DMS 273 treated with DMSO at 0.1 percent for 48 hours (cell line): ENCODE measurements around the gene IRX2.

ENCODE experiments used
- DNase-seq: peaks from one replicate; lab custom pipeline; 2025; lab: John Stamatoyannopoulos, UW

IRX2 gene

GRCh38 chr5:2714026-2714425 is 37.5 kb downstream of the IRX2 start:
- no peak for DNase-seq

DNA sequence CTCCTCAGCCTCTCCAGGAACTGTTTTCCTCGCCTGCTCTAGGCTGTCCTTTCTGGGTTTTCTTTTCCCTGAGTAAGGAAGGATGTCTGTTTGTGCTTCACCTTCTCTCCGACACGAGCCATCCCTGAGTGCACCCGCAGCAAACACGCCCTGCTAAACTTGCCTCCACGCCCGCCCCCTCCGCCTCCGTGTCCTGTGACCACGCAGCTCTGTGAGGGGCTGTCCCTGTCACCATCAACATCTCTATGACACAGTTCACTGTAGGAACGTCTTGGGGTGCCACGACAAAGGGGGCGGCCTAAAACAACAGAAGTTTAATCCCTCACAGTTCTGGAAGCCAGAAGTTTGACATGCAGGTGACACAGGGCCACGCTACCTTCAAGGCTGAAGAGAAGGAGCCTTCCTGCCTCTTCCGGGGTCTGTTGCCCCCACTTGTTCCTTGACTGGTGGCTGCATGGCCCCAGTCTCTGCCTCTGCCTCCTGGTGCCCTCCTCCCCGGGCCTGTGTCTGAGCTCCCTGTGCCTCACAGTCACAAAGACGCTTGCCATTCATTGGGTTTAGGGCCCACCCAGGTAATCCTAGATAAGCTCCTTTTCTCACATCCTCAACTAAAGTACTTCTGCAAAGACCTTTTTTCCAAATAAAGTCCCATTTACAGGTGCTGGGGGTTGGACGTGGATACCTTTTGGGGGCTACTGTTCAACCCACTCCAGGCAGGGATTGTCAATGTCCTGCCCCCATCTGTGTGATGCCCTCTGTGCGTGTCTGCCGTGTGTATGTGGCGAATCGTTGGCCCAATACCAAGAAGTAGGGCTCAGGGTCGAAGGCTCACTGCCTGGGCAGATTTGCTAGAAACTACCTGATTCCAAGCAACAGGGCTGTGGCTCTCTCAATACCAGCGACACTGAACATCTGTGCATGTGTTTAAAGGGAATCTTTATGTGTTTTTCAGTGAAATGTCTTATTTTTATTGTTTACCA is 39.7 kb downstream of the IRX2 start:
- DNase-seq, result no peak

DNA sequence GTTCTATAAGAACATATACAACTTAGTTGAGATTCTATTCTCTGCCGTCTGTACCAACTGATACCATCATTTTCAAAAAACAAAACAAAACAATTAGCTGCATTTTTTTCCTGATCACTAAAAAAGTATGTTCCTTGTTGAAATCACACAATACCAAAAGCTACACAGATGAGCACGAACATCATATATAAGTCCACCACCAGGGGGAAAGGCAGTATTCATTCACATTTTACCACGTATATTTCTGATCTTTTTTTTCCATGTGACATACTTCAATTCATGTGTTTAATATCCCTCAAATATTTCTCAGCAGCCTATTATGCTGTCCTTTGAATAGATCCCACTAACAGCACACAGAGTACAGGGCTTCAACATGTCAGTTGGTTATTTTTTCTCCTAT is 40.6 kb downstream of the IRX2 start:
- no peak for DNase-seq

DNA sequence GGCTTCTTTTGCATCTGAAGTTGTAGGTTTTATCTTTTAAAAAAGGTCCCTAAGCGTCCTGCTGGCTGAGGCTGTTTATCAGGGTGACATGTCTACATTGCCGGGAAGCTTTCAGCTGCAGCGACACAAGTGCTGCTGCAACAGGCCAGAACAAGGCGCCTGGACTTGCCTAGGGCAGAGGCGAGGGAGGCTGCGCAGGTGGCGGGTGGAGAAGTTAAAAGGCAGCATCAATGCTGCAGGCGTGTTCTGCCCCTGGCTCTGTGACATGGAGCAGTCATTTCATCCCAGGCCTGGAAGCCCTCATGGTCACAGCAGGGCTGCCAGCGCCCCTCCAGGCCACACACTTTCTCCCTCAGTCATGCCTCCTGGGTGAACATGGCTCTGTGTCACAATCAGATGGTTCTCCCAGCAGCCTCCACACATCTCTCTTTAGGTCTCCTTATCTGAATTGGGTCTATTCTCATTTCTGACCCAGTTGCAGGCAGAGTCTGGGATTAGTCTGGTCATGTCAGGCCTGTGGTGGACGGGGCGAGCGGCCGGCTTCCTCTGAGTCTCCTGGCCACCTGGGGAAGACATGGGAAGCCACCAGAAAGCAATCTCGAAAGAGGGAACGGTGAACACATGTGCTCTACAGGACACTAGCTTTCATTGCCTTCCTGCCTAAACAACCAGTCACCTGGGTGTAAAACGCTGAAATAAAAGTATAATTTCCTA is 41.3 kb downstream of the IRX2 start:
- DNase-seq, result no peak

DNA sequence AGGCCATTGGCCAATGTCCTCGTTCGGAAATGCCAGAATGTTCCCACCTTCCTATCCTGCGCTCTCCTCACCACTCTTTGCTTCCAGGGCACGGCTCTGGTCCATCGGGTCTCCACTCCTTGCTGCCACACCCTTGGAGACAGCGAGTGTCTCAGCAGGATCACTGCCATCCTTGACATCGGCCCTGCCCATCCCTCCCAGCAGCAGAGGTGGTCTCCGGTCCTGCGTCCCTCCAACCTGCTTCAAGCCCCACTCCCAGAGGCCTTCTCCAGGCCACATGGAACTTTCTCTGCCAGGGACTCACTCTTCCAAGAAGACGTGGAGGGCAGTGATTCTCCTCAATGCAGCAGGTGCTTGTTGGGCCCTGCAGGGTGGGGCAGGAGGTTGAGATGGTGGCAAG is 42.7 kb downstream of the IRX2 start:
- no peak for DNase-seq

GRCh38 chr5:2708132-2708531 is 43.3 kb downstream of the IRX2 start:
- no peak for DNase-seq

DNA sequence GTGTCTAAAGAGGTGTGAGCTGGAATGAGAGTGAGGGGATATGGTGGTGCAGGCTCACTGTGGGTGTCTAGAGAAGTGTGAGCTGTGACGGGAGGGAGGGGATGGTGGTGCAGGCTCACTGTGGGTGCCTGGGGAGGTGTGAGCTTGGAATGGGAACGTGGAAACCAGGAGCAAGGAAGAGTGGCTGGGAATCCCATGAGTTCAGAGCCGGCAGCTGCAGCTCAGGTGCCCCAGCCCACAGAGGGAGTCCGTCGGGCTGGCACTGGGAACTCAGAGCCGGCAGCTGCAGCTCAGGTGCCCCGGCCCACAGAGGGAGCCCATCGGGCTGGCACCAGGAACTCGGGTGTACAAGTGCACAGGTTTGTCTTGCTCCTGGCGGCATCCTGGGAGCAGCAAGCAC is 45.6 kb downstream of the IRX2 start:
- DNase-seq, result no peak

DNA sequence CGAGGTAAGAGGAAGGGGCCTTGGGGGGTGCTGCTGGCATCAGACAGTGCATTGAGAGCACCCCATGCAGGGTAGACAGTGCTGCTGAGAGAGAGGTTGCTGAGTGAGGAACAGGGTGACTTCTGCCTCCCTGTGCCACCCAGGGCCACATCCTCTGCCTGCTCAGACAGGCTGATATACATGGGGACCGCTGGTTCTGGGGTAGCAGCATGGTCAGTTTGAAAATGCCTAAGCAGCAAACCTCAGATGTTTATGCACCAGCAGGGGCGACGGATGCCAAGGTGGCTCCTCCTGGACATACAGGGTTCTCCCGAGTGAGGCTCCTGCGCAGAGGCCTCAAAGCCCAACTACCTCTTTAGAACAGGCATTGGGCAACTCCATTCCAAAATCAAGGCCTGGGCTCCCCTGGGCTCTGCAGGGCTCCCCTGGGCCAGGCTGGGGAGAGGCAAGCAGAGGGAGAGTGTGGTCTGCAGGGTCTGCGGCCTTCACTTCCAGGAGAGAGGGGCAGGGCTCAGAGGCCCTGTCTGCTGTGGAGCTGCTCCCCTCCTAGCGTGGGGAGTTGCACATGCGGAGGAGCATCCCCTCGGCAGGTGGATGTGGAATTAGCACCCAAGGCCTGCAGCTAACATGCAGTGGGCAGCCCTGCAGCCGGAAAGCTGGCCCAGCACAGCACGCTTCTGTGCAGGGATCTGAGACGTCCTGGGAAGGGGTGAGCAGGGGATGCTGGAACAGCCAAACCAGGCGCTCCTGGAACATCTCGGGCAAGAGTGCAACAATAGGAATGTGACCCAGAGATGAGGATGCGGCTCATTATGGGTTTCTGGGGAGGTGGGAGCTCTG is 46.5 kb downstream of the IRX2 start:
- no peak for DNase-seq

DNA sequence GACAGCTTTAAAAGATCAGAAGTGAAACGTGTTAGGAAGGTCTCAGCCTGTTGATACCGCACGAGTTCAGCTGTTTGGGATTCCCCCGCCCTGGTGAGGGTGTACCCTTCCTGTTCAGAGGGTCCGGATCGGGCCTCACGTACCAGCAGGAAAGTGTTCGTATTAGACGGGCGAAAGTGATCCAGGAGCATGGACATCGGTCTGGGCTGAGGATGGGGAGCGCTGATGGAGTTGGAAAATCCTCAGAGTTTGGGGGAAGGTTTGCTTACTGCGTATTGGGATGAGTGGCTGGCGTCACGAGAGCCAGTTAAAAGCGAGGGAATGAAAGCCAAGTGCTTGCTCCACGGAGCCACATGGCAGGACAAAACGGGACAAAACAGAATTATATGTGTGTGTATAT is 47.4 kb downstream of the IRX2 start:
- no peak for DNase-seq

- no peak for DNase-seq
Observed at GRCh38 chr5:2703615-2704014, 47.9 kb downstream of the IRX2 start.

DNA sequence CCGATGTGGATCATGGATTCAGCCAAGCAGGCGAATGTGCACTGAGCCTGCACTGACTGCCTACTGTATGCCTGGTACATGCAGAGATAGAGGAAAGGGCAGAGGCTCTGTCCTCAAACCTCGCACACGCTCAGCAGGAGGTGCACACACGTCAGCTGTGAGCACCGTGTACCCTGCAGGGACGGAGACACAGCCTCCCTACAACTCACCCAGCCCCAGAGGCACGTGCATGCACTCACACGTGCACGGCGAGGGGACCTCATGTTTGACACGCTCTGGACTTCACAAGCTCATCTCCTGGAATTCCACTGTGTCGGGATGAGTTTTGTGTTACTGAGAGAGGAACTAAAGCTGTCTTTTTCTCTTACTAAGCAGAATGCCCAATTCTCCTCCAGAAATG is 48.4 kb downstream of the IRX2 start:
- no peak for DNase-seq

GRCh38 chr5:2702096-2702879 is 49.2 kb downstream of the IRX2 start:
- no peak for DNase-seq

DNA sequence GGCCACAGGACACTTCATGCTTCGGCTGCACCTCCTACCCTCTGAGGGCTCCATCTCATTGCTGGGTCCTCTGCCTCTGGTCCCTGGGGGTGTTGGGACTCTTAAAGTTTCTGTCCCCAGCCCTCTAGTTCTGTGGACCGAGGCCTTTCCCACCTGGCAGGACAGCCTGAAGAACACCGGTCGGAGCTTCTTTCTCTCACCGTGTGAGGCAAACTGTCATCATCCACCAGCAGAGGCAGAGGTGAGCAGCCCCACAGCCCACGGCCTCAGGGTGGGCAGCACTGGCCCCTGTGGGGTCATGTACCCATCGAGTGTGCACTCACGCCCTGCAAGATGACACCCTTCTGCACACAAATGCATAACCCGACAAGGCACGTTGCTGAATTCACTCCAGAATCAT is 49.9 kb downstream of the IRX2 start:
- no peak for DNase-seq

- DNase-seq, result no peak
Observed at GRCh38 chr5:2700876-2701275, 50.6 kb downstream of the IRX2 start.

DNA sequence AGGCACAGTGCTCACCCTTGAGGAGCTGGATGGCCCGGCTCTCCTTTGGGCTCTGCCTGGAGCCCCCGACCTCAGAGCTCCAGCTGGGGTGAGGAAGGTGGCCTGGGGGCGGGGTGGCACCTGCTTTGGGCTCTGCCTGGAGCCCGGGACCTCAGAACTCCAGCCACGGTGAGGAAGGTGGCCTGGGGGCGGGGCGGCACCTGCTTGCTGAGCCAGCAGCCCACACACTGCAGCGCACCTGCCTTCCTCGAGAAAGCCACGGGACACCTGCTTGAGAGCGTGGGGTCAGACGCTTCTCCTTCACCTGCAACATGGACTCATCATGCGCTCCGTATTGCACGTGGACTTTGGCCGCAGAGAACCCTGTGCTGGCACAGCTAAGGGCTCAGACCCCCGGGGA is 51.8 kb downstream of the IRX2 start:
- no peak for DNase-seq

DNA sequence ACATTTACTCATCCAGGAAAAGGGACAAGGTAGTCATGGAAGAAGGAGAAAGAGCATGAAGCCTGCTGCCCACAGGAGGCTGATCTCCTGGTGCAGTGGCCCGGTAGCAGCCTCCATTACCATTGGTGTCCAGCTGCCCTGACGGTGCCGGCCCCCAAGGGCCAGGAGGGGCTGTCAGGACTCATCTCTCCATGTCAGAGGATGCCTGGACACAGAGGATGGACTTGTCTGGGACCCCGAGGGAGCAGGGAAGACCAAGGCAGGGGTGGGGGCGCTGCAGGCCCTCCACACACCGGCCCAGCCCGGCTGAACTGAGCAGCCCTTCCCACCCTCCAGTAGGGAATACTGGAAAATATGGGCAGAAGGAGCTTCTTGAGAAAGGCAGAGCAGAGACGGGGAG is 52.2 kb downstream of the IRX2 start:
- no peak for DNase-seq

DNA sequence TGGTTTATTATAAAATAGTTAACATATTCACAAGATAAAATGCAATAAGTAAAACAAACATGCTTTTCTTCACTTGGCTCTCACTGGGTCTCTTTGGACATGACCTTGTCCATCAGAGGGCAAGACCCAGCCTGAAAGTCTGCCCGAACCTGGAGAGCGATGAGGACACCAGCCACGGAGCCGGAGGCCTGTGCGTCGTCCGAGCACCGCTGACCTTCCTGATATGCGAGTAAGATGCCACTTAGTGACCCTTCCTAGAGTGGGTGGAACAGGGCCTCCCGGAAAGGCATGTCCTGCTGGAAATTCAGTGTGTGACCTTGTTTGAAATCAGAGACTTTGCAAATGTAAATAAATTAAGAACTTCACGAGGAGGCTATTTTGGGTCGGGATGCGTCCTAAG is 52.9 kb downstream of the IRX2 start:
- no peak for DNase-seq

GRCh38 chr5:2697446-2698200 is 53.9 kb downstream of the IRX2 start:
- DNase-seq, result no peak

DNA sequence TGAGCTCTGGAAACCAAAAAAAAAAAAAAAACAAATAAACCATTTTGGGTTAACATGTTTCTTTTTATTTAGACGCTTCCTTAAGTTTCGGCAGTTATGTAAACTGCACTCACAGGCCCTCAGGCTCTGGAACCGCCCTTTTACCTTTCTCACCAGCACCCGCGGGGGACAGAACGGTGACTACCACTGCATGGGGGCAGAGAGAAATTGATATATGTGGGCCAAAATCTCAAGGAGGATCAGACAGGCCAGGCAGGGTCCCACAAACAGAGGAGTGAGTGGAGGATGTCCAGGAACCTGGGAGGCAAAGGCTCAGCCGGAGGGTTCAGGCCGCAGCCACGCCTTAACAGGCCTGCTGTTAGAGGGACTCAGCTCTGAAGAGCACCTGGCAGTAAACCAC is 54.4 kb downstream of the IRX2 start:
- no peak for DNase-seq
